PC-9 (cell line): ENCODE measurements around the gene NARF. TPM values are rescaled to one million over a fixed set of nuclear protein-coding genes. Genes with fewer than 3 reads are reported as not detected.
"Not testable (repeated sequence)": the region's sequence is repeated elsewhere in the genome, so short reads cannot be mapped to it uniquely, and the experiment has no call there.

Experiments
- BruUV-seq: library from RNA; stranded (reverse); fragments of 400-500 nt; replicated peaks from 2 replicates; lab custom pipeline; 2021; lab: Mats Ljungman, UMichigan
- CTCF ChIA-PET: fragments of 300-600 bp; sonication (Branson Sonifier 250); formaldehyde crosslinking; loops from one replicate; lab custom pipeline; 2022; ENCODE audit warnings: antibody characterized with exemption; lab: Charles Lee
- POLR2A ChIA-PET: fragments of 300-600 bp; sonication (Branson Sonifier 250); formaldehyde crosslinking; loops from one replicate; lab custom pipeline; 2022; ENCODE audit warnings: antibody characterized with exemption; ENCODE audit not compliant: unreplicated experiment; lab: Charles Lee
- DNase-seq, 2 experiments: peaks; one replicate each; pipeline versions ENCODE4 v3.0.0 to v3.0.0-alpha.2; 2015 to 2022; ENCODE audit warnings: mixed read lengths in 1 of 2
- H2AFZ ChIP-seq: fragments of 200-600 bp; sonication (generic); 2 replicates; pipeline ENCODE4 v1.8.1; 2017; ENCODE audit warnings: antibody characterized with exemption
- H3F3A ChIP-seq: fragments of 200-600 bp; sonication (generic); 2 replicates; pipeline ENCODE4 v1.8.1; 2017; ENCODE audit warnings: antibody characterized with exemption, mild to moderate bottlenecking, low read depth; ENCODE audit not compliant: insufficient read depth
- H3K27ac ChIP-seq: fragments of 200-600 bp; sonication (generic); 2 replicates; pipeline ENCODE4 v1.6.1; 2016; ENCODE audit warnings: mixed run types
- H3K27me3 ChIP-seq: fragments of 200-600 bp; sonication (generic); 2 replicates; pipeline ENCODE4 v1.6.1; 2016; ENCODE audit warnings: low read depth, mixed run types; ENCODE audit not compliant: insufficient read depth
- H3K36me3 ChIP-seq: fragments of 200-600 bp; sonication (generic); 2 replicates; pipeline ENCODE4 v1.6.1; 2016; ENCODE audit warnings: low read depth, mixed run types
- H3K4me1 ChIP-seq: fragments of 200-600 bp; sonication (generic); replicated peaks from 2 replicates; pipeline ENCODE4 v1.6.1; 2016; ENCODE audit warnings: mixed run types; ENCODE audit not compliant: insufficient read depth
- H3K4me2 ChIP-seq: fragments of 200-600 bp; sonication (generic); 2 replicates; pipeline ENCODE4 v1.6.1; 2017; ENCODE audit warnings: mixed run types
- H3K4me3 ChIP-seq: fragments of 200-600 bp; sonication (generic); 2 replicates; pipeline ENCODE4 v1.6.1; 2016; ENCODE audit warnings: mixed run types
- H3K79me2 ChIP-seq: fragments of 200-600 bp; sonication (generic); 2 replicates; pipeline ENCODE4 v1.6.1; 2017; ENCODE audit warnings: low read depth, mixed run types
- H3K9me2 ChIP-seq: fragments of 200-600 bp; sonication (generic); 2 replicates; pipeline ENCODE4 v1.8.1; 2017; ENCODE audit warnings: mild to moderate bottlenecking; ENCODE audit not compliant: insufficient read depth
- H3K9me3 ChIP-seq: fragments of 200-600 bp; sonication (generic); 2 replicates; pipeline ENCODE4 v1.8.1; 2016; ENCODE audit warnings: low read depth; ENCODE audit not compliant: insufficient read depth
- H4K20me1 ChIP-seq: fragments of 200-600 bp; sonication (generic); 2 replicates; pipeline ENCODE4 v1.8.1; 2017; ENCODE audit not compliant: insufficient read depth
- CTCF ChIP-seq: fragments of 200-600 bp; sonication (generic); conservative IDR thresholded peaks from 2 replicates; pipeline ENCODE4 v1.6.1; 2017; ENCODE audit warnings: mixed run types, antibody characterized with exemption, mild to moderate bottlenecking, moderate library complexity
- EZH2 ChIP-seq: fragments of 200-600 bp; sonication (generic); IDR thresholded peaks from 2 replicates; pipeline ENCODE4 v1.8.0; 2017; ENCODE audit warnings: antibody characterized with exemption, low read depth
- intact Hi-C: fragments of 100-400 bp; cut with micrococcal nuclease; formaldehyde crosslinking; loops from one replicate; pipeline ENCODE4 v1.10.0; 2022; ENCODE audit not compliant: unreplicated experiment
- total RNA-seq: library from RNA; stranded (reverse); gene quantifications from 2 replicates; pipeline ENCODE4 v1.2.3, GENCODE V29; 2021

The NARF gene
- total RNA-seq, 1 experiment from 2014 or later = 57.2 TPM

- no peaks in the 10 kb centered on the region for H3K9me2 ChIP-seq
- no peak overlapping the region for H3K4me3 ChIP-seq
- POLR2A ChIA-PET = no interaction called here
- no peak overlapping the region for H3K27ac ChIP-seq
- no peaks in the 10 kb centered on the region for H3K79me2 ChIP-seq
- no peaks in the 10 kb centered on the region for H3F3A ChIP-seq
- intact Hi-C loops = loop anchor here (5.0 kb wide), 1 partner anchor 59 kb away; no protein-coding TSS in a partner anchor
- H2AFZ ChIP-seq = no peak overlapping the region
- H3K27me3 ChIP-seq = no peaks in the 10 kb centered on the region
- no TSS peak for BruUV-seq
- no peak for DNase-seq
- H3K9me3 ChIP-seq = no peaks in the 10 kb centered on the region
- H3K4me1 ChIP-seq = no peaks in the 10 kb centered on the region
- H3K36me3 ChIP-seq = no peaks in the 10 kb centered on the region
- no peak overlapping the region for H3K4me2 ChIP-seq
- peaks cover 9% of the 10 kb centered on the region for H4K20me1 ChIP-seq
- CTCF ChIA-PET = interaction anchor here (0.7 kb wide), 1 partner anchor 674 kb away, joined by 3 read pairs; no protein-coding TSS in a partner anchor
- TF ChIP-seq CTCF (no peak), EZH2 (no peak)
These were observed 47.0 kb upstream of the NARF start for GRCh38 chr17:82411396-82412053.

DNA sequence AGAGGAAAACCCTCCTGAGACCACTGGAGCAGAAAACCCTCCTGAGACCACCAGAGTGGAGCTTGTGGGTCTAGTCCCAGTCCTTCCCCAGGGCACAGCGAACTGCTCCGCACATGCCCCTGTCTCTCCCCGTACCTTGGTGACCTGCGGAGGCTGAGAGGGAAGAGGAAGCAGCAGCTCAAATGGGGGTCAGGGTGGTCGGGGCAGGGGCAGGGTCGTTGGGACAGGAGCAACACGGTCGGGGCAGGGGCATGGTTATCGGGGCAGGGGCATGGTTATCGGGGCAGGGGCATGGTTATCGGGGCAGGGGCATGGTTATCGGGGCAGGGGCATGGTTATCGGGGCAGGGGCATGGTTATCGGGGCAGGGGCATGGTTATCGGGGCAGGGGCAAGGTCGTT is 46.5 kb upstream of the NARF start:
- H3K79me2 ChIP-seq, H3K36me3 ChIP-seq, H4K20me1 ChIP-seq, H3K27me3 ChIP-seq, H3K4me1 ChIP-seq, H3F3A ChIP-seq, H3K4me2 ChIP-seq, H3K9me3 ChIP-seq, H3K27ac ChIP-seq, POLR2A ChIA-PET, H3K9me2 ChIP-seq, H2AFZ ChIP-seq, H3K4me3 ChIP-seq, BruUV-seq, DNase-seq: not testable (repeated sequence)
- intact Hi-C loops = loop anchor here (5.0 kb wide), 1 partner anchor 60 kb away; no protein-coding TSS in a partner anchor
- CTCF ChIA-PET = interaction anchor here (0.7 kb wide), 1 partner anchor 674 kb away, joined by 3 read pairs; no protein-coding TSS in a partner anchor

DNA sequence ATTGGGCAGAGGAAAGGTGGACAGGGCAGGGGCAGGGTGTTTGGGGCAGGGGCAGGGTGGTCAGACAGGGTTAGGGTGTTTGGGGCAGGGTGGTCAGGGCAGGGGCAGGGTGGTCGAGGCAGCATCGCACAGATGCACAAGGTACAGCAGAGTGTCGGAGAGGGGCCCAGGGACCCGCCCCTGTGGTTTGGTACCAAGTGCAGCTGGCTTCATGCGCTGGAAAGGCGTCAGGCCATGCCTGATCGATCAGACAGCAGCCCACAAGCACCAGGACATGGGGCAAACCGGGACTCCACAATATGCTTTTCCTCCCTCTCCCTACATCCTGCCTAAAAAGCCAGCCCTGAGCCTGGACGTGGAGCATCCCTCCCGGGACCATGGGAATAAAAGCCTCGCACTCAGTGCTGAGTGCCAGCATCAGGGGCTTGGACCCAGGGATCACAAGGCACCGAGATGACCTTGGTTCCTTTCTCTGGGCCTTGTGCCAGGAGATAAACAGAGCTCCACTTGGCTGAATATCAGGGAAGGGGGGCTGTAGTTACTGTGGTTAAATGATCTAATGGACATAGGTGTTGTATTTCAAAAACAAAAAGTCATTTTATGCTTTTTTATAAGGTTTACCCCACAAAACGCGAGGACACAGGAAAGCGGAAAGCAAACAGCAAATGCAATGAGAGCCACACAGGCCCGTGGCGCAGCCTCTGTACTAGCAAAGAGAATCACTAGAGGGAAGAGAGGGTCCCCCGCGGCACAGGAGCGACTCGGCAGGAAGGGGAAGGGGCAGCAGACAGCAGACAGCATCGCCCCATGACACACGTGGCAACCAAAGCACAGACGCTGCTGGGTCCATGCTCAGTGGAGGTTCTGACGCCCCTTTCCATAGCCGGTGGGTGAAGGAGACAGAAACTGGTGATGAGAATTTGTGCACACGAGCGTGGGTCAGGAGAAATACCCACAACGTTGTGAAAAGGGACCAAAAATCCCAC is 45.7 kb upstream of the NARF start:
- H3K27ac ChIP-seq = no peak overlapping the region
- POLR2A ChIA-PET = no interaction called here
- intact Hi-C loops = loop anchor here (5.0 kb wide), 1 partner anchor 61 kb away; no protein-coding TSS in a partner anchor
- H3K9me3 ChIP-seq = no peaks in the 10 kb centered on the region
- BruUV-seq = no TSS peak
- no peaks in the 10 kb centered on the region for H3K9me2 ChIP-seq
- no peaks in the 10 kb centered on the region for H3K27me3 ChIP-seq
- 0 out of 2 replicates have a peak, but pooled peaks cover 3% of the 10 kb centered on the region for H3K79me2 ChIP-seq
- TF ChIP-seq EZH2 (no peak), CTCF (no peak)
- H2AFZ ChIP-seq = no peak overlapping the region
- no peak overlapping the region for H3K4me2 ChIP-seq
- peaks cover 9% of the 10 kb centered on the region for H4K20me1 ChIP-seq
- CTCF ChIA-PET = interaction anchor here (0.6 kb wide), 1 partner anchor 43 kb away, joined by 3 read pairs; no protein-coding TSS in a partner anchor
- no peaks in the 10 kb centered on the region for H3K36me3 ChIP-seq
- H3F3A ChIP-seq = no peaks in the 10 kb centered on the region
- H3K4me1 ChIP-seq = no peaks in the 10 kb centered on the region
- no peak for DNase-seq
- no peak overlapping the region for H3K4me3 ChIP-seq
